Measurements from ENCODE around the gene TOX3.

TOX3 gene

DNA sequence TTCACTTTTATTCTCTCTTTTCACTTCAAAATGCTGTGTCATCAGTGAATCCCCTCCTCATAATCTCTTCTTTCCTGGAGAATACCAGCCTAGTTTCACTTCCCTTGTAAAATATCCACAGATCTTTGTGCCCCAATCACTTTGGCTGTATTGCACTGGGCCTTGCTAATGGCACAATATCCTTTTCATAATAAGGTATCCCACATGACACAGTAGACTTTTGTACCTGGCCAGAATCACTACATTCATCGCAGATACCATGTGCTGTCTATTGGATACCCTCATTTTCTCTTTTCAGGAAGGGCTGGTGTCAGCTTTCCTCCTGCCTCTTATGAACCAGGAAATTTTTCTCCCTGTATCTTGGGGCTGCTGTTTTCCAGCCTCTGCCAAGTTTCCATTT is 25.7 kb upstream of the TOX3 start:
- DNase-seq (ENCODE audit: low read depth in 2 of 2) = no peak
- H3K4me3 ChIP-seq (replicated peaks in 1 of 2; ENCODE audit: low read depth in 2 of 2, low read length in 2 of 2) = no peak overlapping the region
- TF ChIP-seq, protein P1, sequence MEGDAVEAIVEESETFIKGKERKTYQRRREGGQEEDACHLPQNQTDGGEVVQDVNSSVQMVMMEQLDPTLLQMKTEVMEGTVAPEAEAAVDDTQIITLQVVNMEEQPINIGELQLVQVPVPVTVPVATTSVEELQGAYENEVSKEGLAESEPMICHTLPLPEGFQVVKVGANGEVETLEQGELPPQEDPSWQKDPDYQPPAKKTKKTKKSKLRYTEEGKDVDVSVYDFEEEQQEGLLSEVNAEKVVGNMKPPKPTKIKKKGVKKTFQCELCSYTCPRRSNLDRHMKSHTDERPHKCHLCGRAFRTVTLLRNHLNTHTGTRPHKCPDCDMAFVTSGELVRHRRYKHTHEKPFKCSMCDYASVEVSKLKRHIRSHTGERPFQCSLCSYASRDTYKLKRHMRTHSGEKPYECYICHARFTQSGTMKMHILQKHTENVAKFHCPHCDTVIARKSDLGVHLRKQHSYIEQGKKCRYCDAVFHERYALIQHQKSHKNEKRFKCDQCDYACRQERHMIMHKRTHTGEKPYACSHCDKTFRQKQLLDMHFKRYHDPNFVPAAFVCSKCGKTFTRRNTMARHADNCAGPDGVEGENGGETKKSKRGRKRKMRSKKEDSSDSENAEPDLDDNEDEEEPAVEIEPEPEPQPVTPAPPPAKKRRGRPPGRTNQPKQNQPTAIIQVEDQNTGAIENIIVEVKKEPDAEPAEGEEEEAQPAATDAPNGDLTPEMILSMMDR (IDR thresholded peaks at IDR 0.05; ENCODE audit: low read depth, low read length) = no peak

DNA sequence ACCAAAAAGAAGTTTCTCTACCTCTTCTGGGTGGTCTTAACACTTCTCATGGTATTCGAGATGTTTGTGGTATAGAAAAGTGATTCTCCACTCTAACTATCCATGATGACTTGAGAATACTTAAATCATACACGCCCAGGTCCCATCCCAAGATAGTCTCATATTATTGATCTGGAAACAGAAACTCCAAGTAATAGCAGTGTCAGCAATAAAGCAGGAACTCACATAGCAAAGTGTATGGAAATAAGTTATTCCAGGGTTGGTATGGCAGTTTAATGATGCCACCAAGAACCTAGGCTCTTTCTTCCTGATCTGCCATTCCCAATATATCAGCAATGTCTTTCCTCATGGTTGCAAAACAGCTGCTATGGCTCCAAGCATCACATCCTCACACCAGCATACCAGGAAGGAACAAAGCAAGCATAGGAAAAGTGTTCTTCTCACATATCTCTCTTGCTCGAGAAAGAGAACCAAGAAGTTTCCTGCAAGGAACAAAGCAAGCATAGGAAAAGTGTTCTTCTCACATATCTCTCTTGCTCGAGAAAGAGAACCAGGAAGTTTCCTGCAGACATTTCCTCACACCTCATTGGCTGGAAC is 23.6 kb upstream of the TOX3 start:
- DNase-seq (ENCODE audit: low read depth in 2 of 2) = no peak
- no peak overlapping the region for H3K4me3 ChIP-seq (replicated peaks in 1 of 2; ENCODE audit: low read depth in 2 of 2, low read length in 2 of 2)
- TF ChIP-seq, protein P1 (IDR thresholded peaks at IDR 0.05; ENCODE audit: low read depth, low read length) = no peak

DNA sequence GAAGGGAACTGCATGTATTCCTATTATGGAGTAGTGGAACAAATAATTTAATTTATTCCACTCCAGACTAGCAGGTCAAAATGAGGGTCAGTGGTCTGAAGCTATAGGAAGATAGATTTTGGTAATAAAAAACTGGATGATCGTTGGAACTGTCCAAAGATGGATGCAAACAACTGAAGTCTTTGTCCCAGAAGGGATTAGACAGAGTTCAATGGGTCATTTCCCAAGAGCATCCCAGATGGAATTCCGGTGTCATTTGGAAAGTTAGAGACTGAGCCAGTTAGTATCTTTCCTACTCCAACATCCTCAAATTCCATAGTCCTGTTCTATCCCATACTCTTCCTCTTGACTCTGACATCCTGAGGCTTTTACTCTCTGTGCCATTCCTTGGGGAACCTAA is 22.8 kb upstream of the TOX3 start:
- DNase-seq (ENCODE audit: low read depth in 2 of 2) = no peak
- TF ChIP-seq, protein P1 (IDR thresholded peaks at IDR 0.05; ENCODE audit: low read depth, low read length) = no peak
- H3K4me3 ChIP-seq (replicated peaks in 1 of 2; ENCODE audit: low read depth in 2 of 2, low read length in 2 of 2) = no peak overlapping the region

DNA sequence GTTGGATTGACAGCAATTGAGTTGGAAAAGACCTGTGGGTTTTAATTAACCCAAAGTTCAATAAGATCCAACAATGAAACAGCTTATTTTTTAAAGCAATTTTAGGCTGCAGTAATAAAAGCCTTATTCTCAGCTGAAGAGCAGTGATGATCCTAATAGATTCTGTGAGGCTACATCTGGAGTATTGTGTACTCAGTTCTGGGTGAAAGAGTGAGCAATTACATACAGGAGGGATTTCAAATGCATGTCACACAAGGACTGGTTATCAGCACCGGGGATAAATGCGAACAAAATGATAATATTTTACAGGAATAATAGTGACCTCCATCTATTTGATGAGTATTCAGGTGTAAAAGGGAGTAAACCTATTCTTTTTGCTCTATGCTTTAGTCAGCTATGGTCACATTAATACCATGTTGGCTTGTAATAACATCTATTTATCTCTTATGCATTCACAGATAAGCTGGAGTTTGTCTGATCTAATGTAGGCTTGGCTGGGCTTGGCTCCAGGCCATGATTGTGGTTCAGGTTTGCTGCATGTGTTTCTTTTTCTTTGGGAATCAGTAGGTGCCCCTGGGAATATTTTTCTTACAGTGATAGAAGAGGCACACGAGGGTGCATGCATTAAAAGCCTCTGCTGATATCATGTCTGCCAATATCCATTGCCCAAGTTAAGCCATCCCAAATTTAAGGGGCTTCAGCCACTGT is 22.2 kb upstream of the TOX3 start:
- TF ChIP-seq, protein P1 (IDR thresholded peaks at IDR 0.05; ENCODE audit: low read depth, low read length) = no peak
- H3K4me3 ChIP-seq (replicated peaks in 1 of 2; ENCODE audit: low read depth in 2 of 2, low read length in 2 of 2) = no peak overlapping the region
- DNase-seq (ENCODE audit: low read depth in 2 of 2) = no peak

DNA sequence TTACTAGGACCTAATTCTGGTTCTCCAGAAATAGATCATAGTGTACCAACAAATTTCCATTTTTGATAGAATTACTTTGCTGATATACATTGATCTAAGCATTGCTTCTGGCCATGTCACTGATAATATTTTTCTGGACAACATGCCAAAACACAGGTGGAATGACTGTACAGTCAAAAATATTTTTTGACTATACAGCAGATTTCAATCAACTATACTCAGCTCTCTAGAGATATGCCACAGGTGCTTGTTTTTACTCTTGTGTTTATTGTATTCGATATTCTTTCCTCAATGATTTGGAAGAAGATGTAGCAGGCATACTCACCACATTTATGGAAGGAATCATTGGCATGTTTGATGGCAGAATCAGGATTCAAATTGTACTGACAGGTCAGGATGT is 21.6 kb upstream of the TOX3 start:
- H3K4me3 ChIP-seq (replicated peaks in 1 of 2; ENCODE audit: low read depth in 2 of 2, low read length in 2 of 2) = no peak overlapping the region
- TF ChIP-seq, protein P1 (IDR thresholded peaks at IDR 0.05; ENCODE audit: low read depth, low read length) = no peak
- no peak for DNase-seq (ENCODE audit: low read depth in 2 of 2)

DNA sequence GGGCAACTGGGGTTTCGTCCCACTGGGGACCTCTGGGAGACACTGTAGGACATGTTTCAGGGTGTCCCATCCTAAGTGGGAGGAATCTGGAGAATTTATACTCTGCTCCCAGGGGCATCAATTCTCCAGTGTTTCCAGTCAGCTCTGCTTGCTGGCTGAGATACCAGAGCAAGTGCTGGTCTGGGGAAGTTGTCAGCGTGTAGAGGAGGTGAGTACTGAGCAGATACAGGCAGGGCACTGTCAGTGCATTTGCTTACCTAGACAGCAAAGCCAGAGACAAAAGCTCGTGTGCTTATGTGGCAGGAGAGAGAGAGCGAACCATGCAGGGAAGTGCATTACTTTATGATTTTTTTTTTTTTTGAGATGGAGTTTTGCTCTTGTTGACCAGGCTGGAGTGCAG is 20.2 kb upstream of the TOX3 start:
- H3K4me3 ChIP-seq (replicated peaks in 1 of 2; ENCODE audit: low read depth in 2 of 2, low read length in 2 of 2) = no peak overlapping the region
- DNase-seq (ENCODE audit: low read depth in 2 of 2) = no peak
- TF ChIP-seq, protein P1 (IDR thresholded peaks at IDR 0.05; ENCODE audit: low read depth, low read length) = no peak
